Keratinocyte (primary cell): ENCODE results near the gene THG1L. TPM values are rescaled to one million over a fixed set of nuclear protein-coding genes. Genes with fewer than 3 reads are reported as not detected.

Experiments used
- DNase-seq: peaks from one replicate; pipeline ENCODE4 v3.0.0-alpha.2; 2011; ENCODE audit warnings: low read depth, missing footprints, low spot score
- FAIRE-seq: peaks from 2 replicates; lab custom pipeline; 2011; peaks lifted over from hg19 to GRCh38; lab: Jason Lieb, UNC
- H2AFZ ChIP-seq: 2 replicates; pipeline ENCODE4 v1.6.0; 2012; ENCODE audit warnings: low read length, control low read depth, inconsistent platforms; ENCODE audit not compliant: control insufficient read depth
- H3K27ac ChIP-seq: 2 replicates; pipeline ENCODE4 v1.5.1; 2011; ENCODE audit warnings: low read length; ENCODE audit not compliant: control insufficient read depth, insufficient read depth
- H3K27me3 ChIP-seq: 3 replicates; pipeline ENCODE4 v1.6.0; 2011; ENCODE audit warnings: low read length; ENCODE audit not compliant: control insufficient read depth, insufficient read depth; ENCODE audit errors: extremely low read depth
- H3K36me3 ChIP-seq, 2 experiments: 2 replicates in 1 of 2; 3 replicates in 1 of 2; pipeline ENCODE4 v1.5.1; 2011; ENCODE audit warnings: low read length in 2 of 2, mild to moderate bottlenecking in 1 of 2; ENCODE audit not compliant: control insufficient read depth in 2 of 2, insufficient read depth in 2 of 2; ENCODE audit errors: extremely low read depth in 1 of 2
- H3K4me1 ChIP-seq: 3 replicates; pipeline ENCODE4 v1.5.1; 2011; ENCODE audit warnings: low read length; ENCODE audit not compliant: control insufficient read depth, insufficient read depth; ENCODE audit errors: extremely low read depth
- H3K4me2 ChIP-seq: 3 replicates; pipeline ENCODE4 v1.6.0; 2011; ENCODE audit warnings: low read depth, low read length; ENCODE audit not compliant: control insufficient read depth, insufficient read depth; ENCODE audit errors: extremely low read depth
- H3K4me3 ChIP-seq, 3 experiments: fragments of 200-600 bp in 1 of 3; sonication (generic) in 1 of 3; 2 replicates in 2 of 3; 3 replicates in 1 of 3; pipeline ENCODE4 v1.5.1; 2011 to 2016; ENCODE audit warnings: low read length in 3 of 3, mild to moderate bottlenecking in 3 of 3, control low read depth in 2 of 3, inconsistent platforms in 1 of 3, low read depth in 1 of 3, mixed read lengths in 1 of 3, mixed run types in 1 of 3, moderate library complexity in 1 of 3; ENCODE audit not compliant: control insufficient read depth in 2 of 3, insufficient read depth in 2 of 3; ENCODE audit errors: extremely low read depth in 1 of 3
- H3K79me2 ChIP-seq: 2 replicates; pipeline ENCODE4 v1.6.0; 2012; ENCODE audit warnings: low read length; ENCODE audit not compliant: control insufficient read depth, insufficient read depth
- H3K9ac ChIP-seq: 3 replicates; pipeline ENCODE4 v1.6.0; 2011; ENCODE audit warnings: low read length; ENCODE audit not compliant: control insufficient read depth, insufficient read depth; ENCODE audit errors: extremely low read depth
- H3K9me1 ChIP-seq: 3 replicates; pipeline ENCODE4 v1.6.0; 2011; ENCODE audit warnings: low read length; ENCODE audit not compliant: control insufficient read depth, insufficient read depth; ENCODE audit errors: extremely low read depth
- H3K9me3 ChIP-seq: 2 replicates; pipeline ENCODE4 v1.5.1; 2012; ENCODE audit warnings: low read depth, low read length; ENCODE audit not compliant: control insufficient read depth
- H4K20me1 ChIP-seq: 3 replicates; pipeline ENCODE4 v1.6.0; 2011; ENCODE audit warnings: low read length; ENCODE audit not compliant: control insufficient read depth, insufficient read depth; ENCODE audit errors: extremely low read depth
- EZH2 ChIP-seq: IDR thresholded peaks from one replicate; pipeline ENCODE4 v1.6.1; 2012; ENCODE audit warnings: inconsistent platforms, mild to moderate bottlenecking, low read length, moderate library complexity
- dilution Hi-C: fragments of 300-500 bp; cut with MboI; formaldehyde crosslinking; loops from one replicate; pipeline ENCODE4 v1.7.0; 2020; ENCODE audit warnings: low sequenced_read_pairs; ENCODE audit not compliant: extremely low pct_ligation_motif_present
- polyA plus RNA-seq, 5 experiments: library from polyadenylated mRNA; depleted of rRNA in 3 of 5; stranded (reverse) in 3 of 5; stranded (forward) in 1 of 5; unstranded in 1 of 5; fragments of >200 nt; gene quantifications; 1 replicate in 1 of 5; 2 replicates in 3 of 5; 3 replicates in 1 of 5; pipeline versions ENCODE4 v1.2.1 to v1.2.3, GENCODE V29; 2011 to 2012; ENCODE audit warnings: missing spikeins in 2 of 5, low read depth in 1 of 5, low replicate concordance in 1 of 5
- TF ChIP-seq, protein P1 (sequence below), 3 experiments: IDR thresholded peaks in 1 of 3; conservative IDR thresholded peaks in 1 of 3; optimal IDR thresholded peaks in 1 of 3; 2 replicates in 2 of 3; 3 replicates in 1 of 3; pipeline versions ENCODE3 to v1.5.1; 2011; ENCODE audit warnings: low read length in 3 of 3, mild to moderate bottlenecking in 3 of 3, moderate library complexity in 2 of 3, control low read depth in 1 of 3, inconsistent platforms in 1 of 3; ENCODE audit not compliant: insufficient read depth in 2 of 3; ENCODE audit errors: extremely low read depth in 1 of 3

THG1L gene
- polyA plus RNA-seq, 1 donor (not counting 4 experiments of a cell fraction or from before 2014, with no cell fraction given) = 23.4 TPM

GRCh38 chr5:157778121-157778805, 47.0 kb downstream of the THG1L start:
- Histone ChIP-seq H3K27me3 (no peaks in the 10 kb centered on the region), H3K9me3 (no peaks in the 10 kb centered on the region), H3K79me2 (no peaks in the 10 kb centered on the region), H2AFZ (no peak overlapping the region), H3K9ac (no peak overlapping the region), H4K20me1 (no peaks in the 10 kb centered on the region), H3K36me3 (no peaks in the 10 kb centered on the region), H3K9me1 (no peaks in the 10 kb centered on the region), H3K4me1 (no peaks in the 10 kb centered on the region), H3K27ac (no peak overlapping the region), H3K4me2 (no peak overlapping the region), H3K4me3 (no peak overlapping the region)
- DNase-seq (no peak), FAIRE-seq (no peak)
- no peak for TF ChIP-seq EZH2
- TF ChIP-seq, protein P1, sequence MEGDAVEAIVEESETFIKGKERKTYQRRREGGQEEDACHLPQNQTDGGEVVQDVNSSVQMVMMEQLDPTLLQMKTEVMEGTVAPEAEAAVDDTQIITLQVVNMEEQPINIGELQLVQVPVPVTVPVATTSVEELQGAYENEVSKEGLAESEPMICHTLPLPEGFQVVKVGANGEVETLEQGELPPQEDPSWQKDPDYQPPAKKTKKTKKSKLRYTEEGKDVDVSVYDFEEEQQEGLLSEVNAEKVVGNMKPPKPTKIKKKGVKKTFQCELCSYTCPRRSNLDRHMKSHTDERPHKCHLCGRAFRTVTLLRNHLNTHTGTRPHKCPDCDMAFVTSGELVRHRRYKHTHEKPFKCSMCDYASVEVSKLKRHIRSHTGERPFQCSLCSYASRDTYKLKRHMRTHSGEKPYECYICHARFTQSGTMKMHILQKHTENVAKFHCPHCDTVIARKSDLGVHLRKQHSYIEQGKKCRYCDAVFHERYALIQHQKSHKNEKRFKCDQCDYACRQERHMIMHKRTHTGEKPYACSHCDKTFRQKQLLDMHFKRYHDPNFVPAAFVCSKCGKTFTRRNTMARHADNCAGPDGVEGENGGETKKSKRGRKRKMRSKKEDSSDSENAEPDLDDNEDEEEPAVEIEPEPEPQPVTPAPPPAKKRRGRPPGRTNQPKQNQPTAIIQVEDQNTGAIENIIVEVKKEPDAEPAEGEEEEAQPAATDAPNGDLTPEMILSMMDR (optimal IDR thresholded peaks at IDR 0.05 in 1 of 3, IDR thresholded peaks at IDR 0.05 in 1 of 3, conservative IDR thresholded peaks at IDR 0.05 in 1 of 3; ENCODE audit: extremely low read depth in 1 of 3, insufficient read depth in 2 of 3, low read length in 3 of 3) = no peak
- dilution Hi-C loops = no loop called here

DNA sequence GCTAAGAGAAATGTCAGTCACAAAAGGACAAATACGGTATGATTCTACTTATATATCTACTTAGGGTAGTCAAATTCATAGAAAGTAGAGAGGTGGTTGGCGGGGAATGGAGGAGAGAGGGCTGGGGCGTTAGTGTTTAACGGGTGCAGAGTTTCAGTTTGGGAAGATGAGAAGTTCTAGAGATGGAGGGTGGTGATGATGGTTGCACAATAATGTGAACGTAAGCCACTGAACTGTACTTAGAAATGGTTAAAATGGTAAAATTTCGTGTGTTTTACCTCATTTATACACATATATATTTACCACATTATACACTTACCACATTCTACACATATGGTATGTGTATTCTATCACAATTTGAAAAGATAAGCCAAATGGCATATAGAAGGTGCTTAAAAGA, 48.0 kb downstream of the THG1L start:
- no peak for TF ChIP-seq EZH2
- TF ChIP-seq, protein P1 (optimal IDR thresholded peaks at IDR 0.05 in 1 of 3, IDR thresholded peaks at IDR 0.05 in 1 of 3, conservative IDR thresholded peaks at IDR 0.05 in 1 of 3; ENCODE audit: extremely low read depth in 1 of 3, insufficient read depth in 2 of 3, low read length in 3 of 3) = no peak
- FAIRE-seq (no peak), DNase-seq (no peak)
- Histone ChIP-seq H3K36me3 (no peaks in the 10 kb centered on the region), H3K4me2 (no peak overlapping the region), H3K27ac (no peak overlapping the region), H3K4me3 (no peak overlapping the region), H3K9me3 (no peaks in the 10 kb centered on the region), H2AFZ (no peak overlapping the region), H3K27me3 (no peaks in the 10 kb centered on the region), H3K9ac (no peak overlapping the region), H4K20me1 (no peaks in the 10 kb centered on the region), H3K4me1 (no peaks in the 10 kb centered on the region), H3K9me1 (no peaks in the 10 kb centered on the region), H3K79me2 (no peaks in the 10 kb centered on the region)
- dilution Hi-C loops = no loop called here
